NOMO-1 treated with DMSO at 0.1 percent for 48 hours (cell line): ENCODE results near the gene ASCL5.

Experiments
- DNase-seq: peaks from one replicate; lab custom pipeline; 2025; ENCODE audit not compliant: unreplicated experiment; lab: John Stamatoyannopoulos, UW

The ASCL5 gene

GRCh38 chr1:201136355-201137023, 9.5 kb upstream of the ASCL5 start:
- DNase-seq = no peak

- no peak for DNase-seq
Observed at GRCh38 chr1:201134405-201134804, 7.4 kb upstream of the ASCL5 start.

GRCh38 chr1:201131398-201131797, 4.4 kb upstream of the ASCL5 start:
- DNase-seq = no peak

- DNase-seq = no peak
Observed at GRCh38 chr1:201128962-201129361, 2.0 kb upstream of the ASCL5 start.

- DNase-seq = no peak
Observed at GRCh38 chr1:201128476-201128875, 1.5 kb upstream of the ASCL5 start.

- no peak for DNase-seq
Observed at GRCh38 chr1:201127755-201128455, 921 bp upstream of the ASCL5 start.

- DNase-seq = no peak
Observed at GRCh38 chr1:201126463-201126831, 537 bp downstream of the ASCL5 start.

GRCh38 chr1:201125800-201126199, 1.2 kb downstream of the ASCL5 start:
- no peak for DNase-seq

GRCh38 chr1:201125019-201125418, 2.0 kb downstream of the ASCL5 start:
- DNase-seq = no peak

- DNase-seq = no peak
Observed at GRCh38 chr1:201123866-201124265, 3.1 kb downstream of the ASCL5 start.

GRCh38 chr1:201122321-201122957, 4.5 kb downstream of the ASCL5 start:
- no peak for DNase-seq

- peak; percentile 44 for DNase-seq
Observed at GRCh38 chr1:201119206-201120197, 7.5 kb downstream of the ASCL5 start.

- DNase-seq = no peak
Observed at GRCh38 chr1:201116091-201116490, 10.9 kb downstream of the ASCL5 start.

- no peak for DNase-seq
Observed at GRCh38 chr1:201115390-201115937, 11.5 kb downstream of the ASCL5 start.

GRCh38 chr1:201114245-201115131, 12.5 kb downstream of the ASCL5 start:
- DNase-seq = peak; percentile 84

GRCh38 chr1:201113451-201114244, 13.3 kb downstream of the ASCL5 start:
- DNase-seq = no peak

- DNase-seq = no peak
Observed at GRCh38 chr1:201112926-201113325, 14.1 kb downstream of the ASCL5 start.

- no peak for DNase-seq
Observed at GRCh38 chr1:201112173-201112731, 14.7 kb downstream of the ASCL5 start, which contains the start of gene CACNA1S. CACNA1S (minus strand) TSS chr1:201112426; CDS start chr1:201112339, 87 bp downstream.

GRCh38 chr1:201111672-201112071, 15.3 kb downstream of the ASCL5 start:
- no peak for DNase-seq
